Mammary epithelial cell (primary cell): ENCODE measurements around the gene SGF29.

Experiments used
- EZH2 ChIP-seq: IDR thresholded peaks from 2 replicates; pipeline ENCODE4 v1.6.1; 2012; ENCODE audit warnings: low read length, inconsistent platforms, borderline replicate concordance
- TF ChIP-seq, protein P1 (sequence below), 2 donors: IDR thresholded peaks in 1 of 2; conservative IDR thresholded peaks in 1 of 2; 2 replicates each; pipeline ENCODE4 v1.5.1; 2011 to 2012; ENCODE audit warnings: inconsistent platforms in 2 of 2, low read length in 2 of 2, mild to moderate bottlenecking in 2 of 2, control low read depth in 1 of 2, low read depth in 1 of 2; ENCODE audit not compliant: insufficient read depth in 1 of 2; ENCODE audit errors: extremely low read depth in 1 of 2

DNA sequence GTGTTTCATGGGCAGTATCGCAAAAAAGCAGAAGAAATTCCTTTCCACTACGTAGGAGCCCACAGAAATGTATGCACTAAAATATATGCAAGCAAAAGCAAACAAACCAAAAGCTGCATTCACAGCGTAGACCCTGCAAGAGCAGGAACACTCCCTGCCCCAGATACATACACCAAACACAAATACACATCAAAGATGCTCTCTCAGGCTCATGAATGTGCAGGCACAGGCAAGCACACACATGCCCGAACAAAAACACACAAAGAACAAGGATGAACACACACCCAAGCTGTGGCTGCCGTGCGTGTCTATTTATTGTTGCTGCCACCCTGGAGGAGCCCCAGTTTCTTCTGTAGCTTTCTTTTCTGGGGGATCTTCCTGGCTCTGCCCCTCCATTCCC is 16.6 kb upstream of the SGF29 start:
- TF ChIP-seq, protein P1, sequence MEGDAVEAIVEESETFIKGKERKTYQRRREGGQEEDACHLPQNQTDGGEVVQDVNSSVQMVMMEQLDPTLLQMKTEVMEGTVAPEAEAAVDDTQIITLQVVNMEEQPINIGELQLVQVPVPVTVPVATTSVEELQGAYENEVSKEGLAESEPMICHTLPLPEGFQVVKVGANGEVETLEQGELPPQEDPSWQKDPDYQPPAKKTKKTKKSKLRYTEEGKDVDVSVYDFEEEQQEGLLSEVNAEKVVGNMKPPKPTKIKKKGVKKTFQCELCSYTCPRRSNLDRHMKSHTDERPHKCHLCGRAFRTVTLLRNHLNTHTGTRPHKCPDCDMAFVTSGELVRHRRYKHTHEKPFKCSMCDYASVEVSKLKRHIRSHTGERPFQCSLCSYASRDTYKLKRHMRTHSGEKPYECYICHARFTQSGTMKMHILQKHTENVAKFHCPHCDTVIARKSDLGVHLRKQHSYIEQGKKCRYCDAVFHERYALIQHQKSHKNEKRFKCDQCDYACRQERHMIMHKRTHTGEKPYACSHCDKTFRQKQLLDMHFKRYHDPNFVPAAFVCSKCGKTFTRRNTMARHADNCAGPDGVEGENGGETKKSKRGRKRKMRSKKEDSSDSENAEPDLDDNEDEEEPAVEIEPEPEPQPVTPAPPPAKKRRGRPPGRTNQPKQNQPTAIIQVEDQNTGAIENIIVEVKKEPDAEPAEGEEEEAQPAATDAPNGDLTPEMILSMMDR (conservative IDR thresholded peaks at IDR 0.05 in 1 of 2, IDR thresholded peaks at IDR 0.05 in 1 of 2; ENCODE audit: extremely low read depth in 1 of 2, insufficient read depth in 1 of 2, low read depth in 1 of 2, low read length in 2 of 2): no peak
- TF ChIP-seq EZH2: no peak
